Astrocyte (in vitro differentiated cells and primary cell): Measurements from ENCODE around the gene LINGO3.

Source experiments
- CTCF ChIP-seq: IDR thresholded peaks from 2 replicates; pipeline ENCODE4 v1.5.1; 2011; ENCODE audit warnings: low read depth, mild to moderate bottlenecking, inconsistent platforms, low read length, moderate library complexity; ENCODE audit not compliant: insufficient read depth
- EZH2 ChIP-seq: IDR thresholded peaks from 2 replicates; pipeline ENCODE4 v1.6.1; 2012; ENCODE audit warnings: mild to moderate bottlenecking, low read length, inconsistent platforms; ENCODE audit not compliant: insufficient read depth

- no peak for TF ChIP-seq EZH2
- no peak for TF ChIP-seq CTCF
Observed at GRCh38 chr19:2306281-2306806, 1.6 kb downstream of the LINGO3 start.
